ENCODE results near the gene TASP1.
A peak's percentile ranks its signal among the peaks of the same experiment; 100 is the strongest.

TASP1 gene

DNA sequence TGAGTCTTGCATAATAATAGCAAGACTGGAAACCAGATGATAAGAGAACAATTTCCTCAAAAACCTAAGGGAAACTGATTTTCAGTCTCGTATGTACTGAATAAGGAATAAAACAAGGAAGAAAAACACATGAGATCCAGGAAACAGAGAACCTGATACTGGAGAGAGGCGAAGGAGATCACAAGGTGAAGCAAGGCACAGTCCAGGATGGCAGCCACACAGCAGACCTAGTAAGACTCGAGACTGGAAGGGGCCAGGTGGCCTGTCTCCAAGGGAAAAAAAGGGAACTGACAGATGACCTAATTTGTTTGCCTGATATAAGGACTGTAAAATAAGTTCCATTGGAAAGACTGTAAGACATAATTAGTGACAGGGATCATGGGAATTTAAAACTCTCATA lies 71.1 kb downstream of the TASP1 start:
- DNase-seq (ENCODE audit: low spot score), result no peak

DNA sequence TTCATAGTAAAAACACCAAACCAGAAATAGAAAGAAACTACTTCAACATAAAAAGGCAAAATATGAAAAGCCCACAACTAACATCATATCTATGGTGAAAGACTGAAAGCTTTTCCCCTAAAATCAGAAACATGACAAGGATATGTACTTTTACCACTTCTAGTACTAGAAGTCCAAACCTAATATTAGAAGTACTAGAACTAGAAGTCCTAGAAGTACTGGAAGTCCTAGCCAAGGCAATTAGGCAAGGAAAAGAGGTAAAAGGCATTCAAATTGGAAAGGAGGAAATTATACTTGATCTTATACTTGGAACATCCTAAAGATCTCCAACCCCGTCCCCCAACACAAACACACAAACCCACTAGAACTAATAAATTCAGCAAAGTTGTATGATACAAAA lies 74.9 kb downstream of the TASP1 start:
- no peak for DNase-seq (ENCODE audit: low spot score)

DNA sequence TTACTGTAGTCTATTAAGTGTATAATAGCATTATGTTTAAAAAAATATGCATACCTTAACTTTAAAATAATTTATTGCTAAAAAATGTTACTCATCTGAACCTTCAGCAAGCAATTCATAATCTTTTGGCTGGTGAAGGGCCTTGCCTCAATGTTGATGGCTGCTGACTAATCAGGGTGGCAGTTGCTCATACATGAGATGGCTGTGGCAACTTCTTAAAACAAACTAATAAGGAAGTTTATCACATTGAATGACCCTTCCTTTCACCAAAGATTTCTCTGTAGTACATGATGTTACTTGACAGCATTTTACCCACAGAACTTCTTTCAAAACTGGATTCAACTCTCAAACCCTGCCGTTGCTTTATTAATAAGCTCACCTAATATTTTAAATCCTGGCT lies 84.0 kb downstream of the TASP1 start:
- no peak for DNase-seq (ENCODE audit: low spot score)

DNA sequence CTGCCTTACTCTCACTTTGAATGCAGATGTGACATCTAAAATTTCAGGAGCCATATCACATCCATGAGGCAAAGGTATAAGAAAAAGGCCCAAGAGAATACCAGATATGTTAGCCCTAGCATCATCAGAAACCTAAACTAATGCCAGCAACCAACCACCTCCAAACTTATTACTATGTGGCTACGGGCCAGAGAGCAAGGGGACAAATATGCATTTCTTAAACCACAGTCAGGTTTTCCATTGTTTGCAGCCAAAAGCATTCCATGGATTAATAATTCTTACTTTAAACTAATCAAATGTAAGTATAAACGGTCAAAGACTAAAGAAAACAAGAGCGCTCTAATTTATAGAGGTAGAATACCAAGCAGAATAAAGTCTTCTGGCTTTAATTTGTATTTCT lies 84.7 kb downstream of the TASP1 start:
- no peak for DNase-seq (ENCODE audit: low spot score)

DNA sequence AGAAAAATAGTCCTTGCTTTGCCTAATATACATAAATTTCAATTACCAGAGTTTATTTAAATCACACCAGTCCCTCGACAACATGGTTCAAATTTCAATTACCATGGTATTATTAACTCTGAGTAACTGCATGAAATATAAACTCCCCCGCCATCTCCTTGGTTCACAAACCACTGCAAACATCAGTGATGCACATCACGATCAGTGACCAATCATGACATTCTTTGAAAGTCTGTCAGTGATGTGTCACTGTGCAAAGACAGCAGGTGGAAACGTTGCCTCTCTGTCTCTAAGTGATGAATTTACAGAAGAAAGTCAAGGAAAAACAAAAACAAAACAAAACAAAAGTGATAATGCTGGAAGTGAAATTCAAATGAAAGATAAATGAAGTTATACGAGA lies 86.7 kb downstream of the TASP1 start:
- DNase-seq (ENCODE audit: low spot score), result no peak

DNA sequence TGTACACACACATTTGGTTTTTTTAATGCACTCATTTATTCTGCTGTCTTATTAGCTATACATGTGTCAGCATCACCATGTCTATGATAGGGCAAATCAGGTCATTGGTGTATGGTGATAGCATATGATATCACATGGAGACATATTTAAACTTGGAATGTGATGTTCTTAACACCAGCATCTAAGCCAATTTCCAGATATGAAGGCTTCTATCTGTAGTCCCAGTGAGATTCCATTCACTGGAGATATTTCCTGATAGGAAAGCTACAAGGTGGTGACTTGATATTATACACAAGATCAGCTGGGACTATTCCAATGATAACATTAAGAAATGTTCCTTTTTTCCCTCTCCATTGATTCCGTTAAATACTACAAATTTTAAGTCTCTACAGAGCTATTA lies 89.3 kb downstream of the TASP1 start:
- no peak for DNase-seq (ENCODE audit: low spot score)

DNA sequence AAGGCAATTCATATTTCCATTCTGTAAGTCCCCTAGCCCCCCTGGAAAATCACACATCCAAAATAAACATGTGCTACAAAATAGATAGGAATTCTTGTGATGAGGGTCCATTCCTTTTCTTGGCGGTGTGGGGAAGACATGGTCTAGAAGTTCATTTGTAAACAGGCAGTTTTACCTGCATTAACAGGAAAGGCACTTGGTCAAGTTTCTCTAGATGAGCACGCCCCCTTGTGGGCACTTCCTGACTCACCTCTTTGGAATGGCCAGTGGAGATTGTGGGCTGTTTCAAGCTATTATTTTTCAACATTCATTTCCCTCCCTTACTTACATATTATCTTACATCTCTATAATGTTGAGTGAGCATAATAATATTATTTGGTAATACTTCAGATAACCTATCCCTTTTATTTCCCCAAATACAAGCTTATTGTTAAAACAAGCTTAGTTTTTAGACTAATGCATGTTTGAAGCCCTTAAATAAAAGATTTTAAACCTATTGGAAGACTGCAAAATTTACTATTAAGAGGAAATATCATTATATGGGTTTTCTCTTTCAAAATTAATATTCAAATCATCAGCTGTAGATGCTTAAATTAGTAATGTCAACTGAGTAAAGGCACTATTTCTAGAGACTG lies 92.1 kb downstream of the TASP1 start:
- peak; percentile 60 for DNase-seq (ENCODE audit: low spot score)

DNA sequence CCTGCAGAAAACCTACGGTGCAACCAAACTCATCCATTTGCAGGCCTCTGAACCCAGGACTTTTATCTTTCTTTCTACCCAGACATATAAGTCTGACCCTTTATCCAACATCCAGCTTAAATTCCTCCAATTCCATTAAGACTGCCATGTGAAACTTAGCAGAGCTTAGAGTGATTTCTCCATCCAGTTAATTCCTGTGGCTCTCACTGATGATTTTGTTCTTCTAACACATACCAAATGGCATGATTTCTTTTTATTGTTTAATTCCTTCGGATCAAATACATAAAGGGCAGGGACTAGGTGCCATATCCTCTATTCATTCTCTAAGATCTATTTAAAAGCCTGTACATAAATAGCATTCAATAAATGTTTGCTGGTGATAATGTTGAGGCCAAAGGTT lies 92.9 kb downstream of the TASP1 start:
- DNase-seq (ENCODE audit: low spot score), result peak; percentile 11

DNA sequence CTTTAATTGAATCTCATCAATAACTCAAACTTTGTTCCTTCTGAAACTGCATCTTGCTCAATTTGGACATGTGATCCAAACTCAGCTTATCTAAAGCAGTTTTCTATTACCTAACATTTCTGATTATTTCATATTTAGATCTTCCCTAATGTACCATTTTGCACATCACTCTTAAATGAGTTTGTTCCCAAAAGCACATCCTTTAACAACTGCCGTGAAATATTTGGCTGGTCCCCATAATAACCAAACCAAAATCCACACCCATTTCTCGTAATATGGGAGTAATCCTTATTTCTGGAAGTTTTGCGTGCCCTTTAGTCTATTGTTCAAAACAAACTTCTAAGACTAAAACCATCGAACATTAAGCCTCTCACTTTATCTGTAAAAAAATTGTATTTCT lies 94.9 kb downstream of the TASP1 start:
- no peak for DNase-seq (ENCODE audit: low spot score)

DNA sequence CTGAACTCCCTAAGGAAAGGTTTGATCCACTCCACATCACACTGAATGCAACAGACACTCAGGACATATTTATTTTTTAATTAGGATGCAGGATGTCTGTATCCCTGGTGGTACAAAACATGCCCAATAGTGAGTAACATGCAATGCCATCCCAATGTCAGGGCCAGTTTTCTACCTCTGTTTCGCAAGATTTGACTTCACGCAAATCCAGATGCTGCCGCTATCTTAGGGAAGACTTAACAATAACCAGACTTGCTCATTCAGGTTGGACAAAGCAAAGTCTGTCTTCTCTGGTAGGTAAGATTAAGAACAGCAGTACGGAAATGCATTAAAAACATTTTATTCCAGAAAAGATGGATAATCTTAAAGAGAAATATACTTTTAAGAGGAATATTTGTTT lies 103.1 kb downstream of the TASP1 start:
- DNase-seq (ENCODE audit: low spot score), result no peak

DNA sequence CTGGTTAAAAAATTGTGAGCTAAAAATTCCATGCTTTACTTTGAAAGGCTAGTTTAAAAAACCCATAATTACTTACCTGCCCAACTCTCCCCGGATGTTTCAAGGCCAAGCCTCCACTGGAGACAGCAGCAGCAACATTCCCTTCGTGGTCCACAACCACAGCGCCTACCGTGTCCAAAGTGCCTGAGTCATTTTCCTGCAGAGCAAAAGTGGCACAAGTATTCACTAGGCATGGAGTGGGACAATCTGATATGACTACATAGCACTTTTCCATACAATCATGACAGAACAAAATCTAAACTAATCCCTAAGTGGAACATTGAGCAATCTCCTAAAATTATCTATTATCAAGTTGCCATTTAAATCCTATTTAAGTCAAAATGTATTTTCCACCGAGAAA lies 104.8 kb downstream of the TASP1 start:
- no peak for DNase-seq (ENCODE audit: low spot score)

DNA sequence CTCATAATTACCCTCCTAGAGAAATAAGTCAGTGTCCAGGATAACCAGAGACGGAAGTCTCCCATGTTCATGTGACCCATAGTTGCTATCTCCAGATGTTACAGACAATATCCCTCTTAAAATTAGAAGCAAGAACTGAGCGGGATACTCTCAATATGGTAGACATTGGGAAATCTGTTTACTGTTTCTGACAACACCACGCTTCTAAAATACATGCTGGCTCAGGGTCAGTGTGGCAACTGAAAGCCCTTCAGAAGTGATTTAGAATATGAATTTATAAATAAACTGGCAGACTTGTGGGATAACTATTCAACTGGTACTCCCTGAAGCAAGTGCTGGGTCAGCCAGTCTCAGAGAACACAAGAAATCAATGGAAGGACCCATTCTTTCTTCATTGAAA lies 108.6 kb downstream of the TASP1 start:
- DNase-seq (ENCODE audit: low spot score), result no peak

DNA sequence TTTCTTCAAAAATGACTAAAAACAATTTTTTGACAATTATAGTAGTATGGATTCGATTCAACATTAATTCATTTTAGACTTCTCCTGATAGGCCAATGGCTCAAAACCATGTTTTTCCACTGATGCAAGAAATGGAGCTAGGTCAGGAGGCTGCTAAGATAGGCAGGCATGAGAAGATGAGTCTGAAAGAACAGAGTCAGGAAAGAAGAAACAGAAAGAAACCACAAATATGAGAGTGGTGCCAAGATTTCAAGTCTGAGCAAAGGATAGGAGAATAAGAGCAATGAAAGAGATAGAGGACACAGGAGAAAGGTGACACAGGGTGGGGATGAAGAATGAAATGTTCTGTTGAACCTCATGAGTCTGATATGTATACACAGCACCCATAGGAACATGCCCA lies 112.2 kb downstream of the TASP1 start:
- no peak for DNase-seq (ENCODE audit: low spot score)

DNA sequence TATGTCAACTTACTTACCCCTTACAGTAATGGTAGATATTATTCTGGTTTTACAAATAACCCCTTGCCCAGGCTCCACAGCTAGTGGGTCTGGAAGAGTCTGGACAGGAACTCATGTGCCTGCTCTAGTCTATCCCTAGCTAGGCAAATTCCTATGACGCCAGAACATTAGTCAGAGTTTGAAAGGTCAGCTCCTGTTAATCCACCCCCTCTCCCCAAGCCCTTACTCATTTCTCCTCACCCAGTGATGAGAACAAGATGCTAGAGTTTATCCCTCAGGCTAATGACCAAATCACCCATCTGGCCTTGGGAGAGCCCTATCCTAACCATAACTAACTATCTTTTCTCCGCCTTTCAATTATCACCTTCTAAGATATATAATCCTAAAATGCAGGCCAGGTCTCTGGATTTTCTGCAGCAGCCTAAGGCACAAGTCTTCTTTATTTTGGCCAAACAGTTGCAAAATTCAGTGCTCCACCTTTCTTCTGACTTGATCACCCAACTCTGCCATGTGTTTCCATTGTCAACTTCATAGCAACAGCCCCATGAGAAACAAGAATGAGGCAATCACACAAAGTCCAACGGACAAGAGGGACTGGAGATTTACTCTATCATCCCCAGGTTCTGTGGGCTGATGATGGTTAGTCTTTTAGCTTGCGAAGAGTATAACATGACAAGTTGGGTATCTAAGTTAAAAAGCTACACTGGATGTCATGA lies 113.3 kb downstream of the TASP1 start:
- DNase-seq (ENCODE audit: low spot score), result peak; percentile 78

DNA sequence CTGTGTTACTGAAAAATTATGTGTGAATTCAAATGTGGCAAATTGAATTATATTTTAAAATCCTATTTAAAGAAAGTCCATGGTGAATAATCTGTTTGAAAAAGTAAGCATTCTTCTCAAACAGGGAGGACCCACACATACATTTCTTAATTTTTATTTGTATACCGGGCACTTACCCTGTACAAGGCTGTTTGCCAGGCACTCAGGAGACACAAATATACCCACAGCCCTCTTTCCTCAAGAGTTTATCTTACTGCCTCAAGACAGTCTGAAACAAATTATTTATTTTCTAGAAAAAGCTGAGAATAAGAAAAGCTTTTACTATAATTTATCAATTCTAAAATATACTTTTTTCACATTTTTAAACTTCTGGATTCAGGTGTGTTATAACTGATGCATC lies 114.4 kb downstream of the TASP1 start:
- no peak for DNase-seq (ENCODE audit: low spot score)

DNA sequence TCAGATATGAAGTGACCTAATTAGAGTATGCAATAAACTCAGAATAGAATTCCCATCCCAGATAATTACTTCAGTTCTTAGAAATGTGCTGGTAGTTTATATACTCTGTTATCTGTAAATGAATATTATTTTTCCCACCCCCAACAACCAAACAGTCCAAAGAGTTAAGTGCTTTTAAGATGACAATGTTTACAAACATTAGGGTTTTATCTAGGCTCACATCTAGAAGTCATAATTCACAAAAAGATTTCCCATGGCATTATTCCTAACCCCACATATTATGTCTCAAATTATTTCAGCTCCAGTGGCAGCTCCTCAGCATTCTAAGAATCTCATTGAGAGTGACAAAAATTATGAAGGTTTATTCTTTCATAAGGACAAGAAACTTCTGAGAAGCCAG lies 120.9 kb downstream of the TASP1 start:
- no peak for DNase-seq (ENCODE audit: low spot score)

DNA sequence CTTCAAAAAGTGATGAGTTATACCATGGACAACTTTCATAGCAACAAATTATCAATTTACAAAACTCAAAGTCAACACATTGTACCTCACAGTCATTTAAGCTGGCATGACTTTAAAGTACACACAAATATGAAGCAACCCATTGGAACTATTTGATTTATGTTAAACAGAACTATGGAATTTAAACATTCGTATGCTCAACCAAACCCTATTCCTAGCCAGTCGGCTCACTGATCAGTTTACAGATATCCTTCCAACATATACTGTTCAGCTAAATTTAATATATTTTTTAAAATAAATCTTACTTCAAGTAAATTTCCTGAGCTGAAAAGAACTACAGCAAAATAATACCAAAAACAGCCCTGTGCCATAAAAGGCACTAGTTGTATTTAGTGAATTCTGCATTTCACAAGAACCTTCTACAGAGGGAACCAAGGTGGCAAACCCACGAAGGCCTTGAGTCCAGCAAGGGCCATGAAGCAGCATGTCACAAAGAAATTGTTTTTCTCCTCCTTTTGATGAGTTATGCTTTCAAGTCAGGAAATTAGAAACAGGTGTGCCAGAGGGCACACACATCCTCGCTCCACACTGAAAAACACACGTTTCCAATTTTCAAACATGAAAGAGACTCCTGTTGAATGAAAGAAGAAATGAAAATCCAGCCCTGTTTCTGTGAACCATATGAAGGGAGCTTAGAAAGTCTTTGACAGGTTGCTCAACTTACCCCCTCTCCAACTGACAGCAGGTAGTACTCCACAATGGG lies 122.8 kb downstream of the TASP1 start:
- DNase-seq (ENCODE audit: low spot score), result peak; percentile 5

DNA sequence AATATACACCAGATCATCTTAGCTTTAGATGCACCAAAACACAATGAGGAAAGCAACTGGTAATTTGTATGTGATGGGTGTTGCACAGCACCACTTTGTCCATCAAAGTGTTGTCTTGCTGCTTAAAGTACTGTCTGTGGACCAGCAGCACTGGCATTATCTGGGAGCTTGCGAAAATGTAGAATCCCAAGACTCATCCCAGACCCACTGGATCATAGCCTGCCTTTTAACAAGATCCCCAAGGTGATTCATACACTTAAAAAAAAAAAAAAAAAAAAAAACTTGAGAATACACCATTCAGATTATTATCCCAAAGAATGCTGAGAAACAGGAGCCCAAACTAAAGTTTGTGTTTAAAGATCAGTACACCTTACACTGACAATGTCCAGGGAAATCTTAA lies 123.4 kb downstream of the TASP1 start:
- no peak for DNase-seq (ENCODE audit: low spot score)

DNA sequence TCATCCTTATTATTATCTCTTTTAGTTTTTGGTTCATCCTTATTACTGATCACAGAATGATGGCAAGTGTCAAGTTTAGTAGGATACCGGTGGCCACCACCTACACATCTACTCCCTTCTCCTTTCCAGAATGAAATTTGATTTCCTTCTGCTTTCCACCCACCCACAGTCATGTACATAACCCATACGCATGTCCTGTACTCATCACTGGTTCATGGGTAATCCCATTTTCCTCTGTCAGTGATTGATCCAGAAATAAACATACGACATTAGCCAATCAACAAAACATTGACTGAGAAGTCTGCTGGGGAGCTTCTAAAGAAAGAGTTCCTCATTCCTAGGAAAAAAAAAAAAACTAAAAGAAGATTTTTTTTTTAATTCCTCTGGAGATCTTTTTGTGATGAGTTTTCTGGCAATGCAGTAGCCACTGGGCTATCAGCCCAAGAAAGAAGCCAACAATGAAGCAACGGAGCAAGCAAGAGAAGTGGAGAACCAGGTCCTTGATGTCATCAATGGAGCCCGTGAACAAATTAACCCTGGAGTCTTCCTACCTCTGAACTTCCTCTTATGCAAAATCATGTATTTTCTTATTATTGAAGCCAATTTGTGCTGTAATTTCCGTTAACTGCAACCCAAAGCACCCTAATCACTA lies 127.8 kb downstream of the TASP1 start:
- DNase-seq (ENCODE audit: low spot score), result peak; percentile 37

DNA sequence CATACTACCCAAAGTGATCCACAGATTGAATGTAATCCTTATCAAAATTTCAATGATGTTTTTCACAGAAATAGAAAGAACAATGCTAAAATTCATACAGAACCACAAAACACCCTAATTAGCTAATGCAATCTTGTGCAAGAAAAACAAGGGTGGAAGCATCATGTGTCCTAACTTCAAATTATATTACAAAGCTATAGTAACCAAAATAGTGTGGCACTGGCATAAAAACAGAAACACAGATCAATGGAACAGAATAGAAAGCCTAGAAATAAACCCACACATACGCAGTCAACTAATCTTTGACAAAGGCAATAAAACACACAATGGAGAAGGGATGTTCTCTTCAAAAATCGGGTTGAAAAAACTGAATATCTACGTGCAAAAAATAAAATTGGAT lies 131.1 kb downstream of the TASP1 start:
- no peak for DNase-seq (ENCODE audit: low spot score)

DNA sequence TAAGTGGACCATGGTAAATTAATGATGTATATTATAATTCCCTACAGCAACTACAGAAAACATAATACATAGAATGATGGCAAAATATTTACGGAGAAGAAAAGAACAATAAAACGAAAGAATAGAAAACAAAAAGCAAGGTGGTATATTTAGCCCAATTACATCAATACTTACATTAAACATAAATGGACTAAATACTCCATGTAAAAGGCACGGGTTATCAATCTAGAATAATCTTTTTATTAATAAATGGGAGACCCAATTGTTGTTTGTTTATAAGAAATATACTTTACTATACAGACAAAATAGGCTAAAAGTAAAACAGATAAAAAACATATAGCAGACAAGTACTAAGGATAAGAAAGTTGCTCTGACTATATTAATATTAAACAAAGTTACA lies 137.2 kb downstream of the TASP1 start:
- no peak for DNase-seq (ENCODE audit: low spot score)

DNA sequence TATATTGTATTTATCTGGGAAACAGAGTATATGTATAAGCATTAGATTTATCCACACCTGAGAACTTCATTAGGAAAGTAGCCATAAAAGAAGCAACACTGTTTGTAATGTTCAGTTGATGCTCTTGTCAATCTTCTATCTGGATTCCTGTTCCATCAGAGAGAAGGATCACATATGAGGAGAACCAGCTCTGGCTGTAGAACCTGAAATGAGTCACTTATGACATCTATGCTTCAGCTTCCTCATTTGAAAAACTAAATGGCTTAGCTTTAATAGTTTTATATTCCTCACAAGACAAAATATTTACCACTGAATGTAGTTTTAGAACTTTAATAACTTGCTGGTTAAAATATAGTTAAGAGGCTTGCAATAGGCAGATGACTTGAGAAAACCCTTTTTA lies 144.7 kb downstream of the TASP1 start:
- DNase-seq (ENCODE audit: low spot score), result no peak

DNA sequence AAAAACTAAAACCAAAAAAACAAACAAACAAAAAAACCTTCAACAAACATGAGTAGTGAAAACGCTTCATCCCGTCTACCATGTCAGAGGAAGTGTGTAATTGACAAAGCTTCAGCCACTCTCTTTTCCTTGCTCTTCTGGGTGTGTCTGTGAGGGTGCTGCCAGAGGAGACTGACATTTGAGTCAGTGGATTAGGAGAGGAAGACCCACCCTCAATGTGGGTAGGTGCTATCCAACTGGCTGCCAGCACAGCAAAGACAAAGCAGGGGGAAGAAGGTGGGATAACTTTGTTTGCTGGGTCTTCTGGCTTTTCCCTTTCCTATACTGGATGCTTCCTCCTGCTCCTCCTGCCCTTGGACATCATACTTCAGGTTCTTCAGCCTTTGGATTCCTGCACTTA lies 145.6 kb downstream of the TASP1 start:
- DNase-seq (ENCODE audit: low spot score), result no peak

Data from GM03348 (cell line).